Sigmoid colon (tissue), 7 donors: ENCODE measurements around the gene MYO1F. TPM values are rescaled to one million over a fixed set of nuclear protein-coding genes. Genes with fewer than 3 reads are reported as not detected.
A peak's percentile ranks its signal among the peaks of the same experiment; 100 is the strongest.

Experiments
- DNase-seq: peaks from one replicate; pipeline ENCODE4 v3.0.0-alpha.2; 2019
- H3K27ac ChIP-seq, 4 donors: fragments of 200-600 bp; sonication (generic); one replicate each; pipeline ENCODE4 v1.5.1; 2016 to 2019; ENCODE audit warnings: mild to moderate bottlenecking in 1 of 4
- H3K27me3 ChIP-seq, 3 donors: fragments of 200-600 bp; sonication (generic); one replicate each; pipeline ENCODE4 v1.5.1; 2019; ENCODE audit warnings: mild to moderate bottlenecking in 1 of 3
- H3K36me3 ChIP-seq, 4 donors: fragments of 200-600 bp; sonication (generic); one replicate each; pipeline ENCODE4 v1.5.1; 2016 to 2019
- H3K4me1 ChIP-seq, 4 donors: fragments of 200-600 bp; sonication (generic); one replicate each; pipeline ENCODE4 v1.5.1; 2017 to 2019
- H3K4me3 ChIP-seq, 4 donors: fragments of 200-600 bp; sonication (generic); one replicate each; pipeline ENCODE4 v1.5.1; 2017 to 2019; ENCODE audit warnings: mild to moderate bottlenecking in 2 of 4, moderate library complexity in 1 of 4
- H3K9me3 ChIP-seq, 4 donors: fragments of 200-600 bp in 3 of 4; sonication (generic) in 3 of 4; one replicate each; pipeline versions ENCODE4 v1.5.1 to v1.6.1; 2013 to 2019
- EP300 ChIP-seq, 4 donors: sonication (generic); formaldehyde crosslinking; IDR thresholded peaks; one replicate each; pipeline ENCODE4 v1.6.1; 2017; ENCODE audit warnings: antibody characterized with exemption in 4 of 4
- POLR2A ChIP-seq, 2 donors: fragments of 450-650 bp; IDR thresholded peaks; one replicate each; pipeline ENCODE4 v1.6.1; 2016; ENCODE audit warnings: antibody characterized with exemption in 2 of 2, mild to moderate bottlenecking in 2 of 2, moderate library complexity in 2 of 2
- POLR2AphosphoS5 ChIP-seq, 4 donors: sonication (generic); formaldehyde crosslinking; IDR thresholded peaks; one replicate each; pipeline ENCODE4 v1.6.1; 2017; ENCODE audit warnings: antibody characterized with exemption in 4 of 4
- WGBS, 2 donors: extraction: QIAGEN DNeasy Blood & Tissue Kit; methylation state at CpG; one replicate each; pipeline ENCODE4 v1.1.7; 2013; 5-methylcytosine and 5-hydroxymethylcytosine counted together
- intact Hi-C: fragments of 100-400 bp; cut with DNase I; formaldehyde crosslinking; loops from one replicate; pipeline ENCODE4 v1.15.1; 2023
- polyA plus RNA-seq, 3 donors: library from polyadenylated mRNA; stranded (reverse); fragments of 200-250 nt; gene quantifications; one replicate each; pipeline ENCODE4 v1.2.3, GENCODE V29; 2013
- total RNA-seq, 4 donors: library from RNA; depleted of rRNA; stranded (reverse); fragments of >200 nt; gene quantifications; one replicate each; pipeline ENCODE4 v1.1.0, GENCODE V29; 2016
- TF ChIP-seq, protein P1 (sequence below), 4 experiments: fragments of 450-650 bp in 3 of 4; fragments of 200-600 bp in 1 of 4; IDR thresholded peaks; one replicate each; pipeline ENCODE4 v1.5.1; 2016 to 2019; ENCODE audit warnings: antibody characterized with exemption in 4 of 4, mild to moderate bottlenecking in 3 of 4, moderate library complexity in 2 of 4
- donor health status: healthy with polysubstance abuse.
- donor health status: Bipolar disorder and iron deficiency.
- donor health status: healthy.

The MYO1F gene
- total and polyA plus RNA-seq, 7 donors, result 6.6 to 19.4 (median 10.2) TPM

DNA sequence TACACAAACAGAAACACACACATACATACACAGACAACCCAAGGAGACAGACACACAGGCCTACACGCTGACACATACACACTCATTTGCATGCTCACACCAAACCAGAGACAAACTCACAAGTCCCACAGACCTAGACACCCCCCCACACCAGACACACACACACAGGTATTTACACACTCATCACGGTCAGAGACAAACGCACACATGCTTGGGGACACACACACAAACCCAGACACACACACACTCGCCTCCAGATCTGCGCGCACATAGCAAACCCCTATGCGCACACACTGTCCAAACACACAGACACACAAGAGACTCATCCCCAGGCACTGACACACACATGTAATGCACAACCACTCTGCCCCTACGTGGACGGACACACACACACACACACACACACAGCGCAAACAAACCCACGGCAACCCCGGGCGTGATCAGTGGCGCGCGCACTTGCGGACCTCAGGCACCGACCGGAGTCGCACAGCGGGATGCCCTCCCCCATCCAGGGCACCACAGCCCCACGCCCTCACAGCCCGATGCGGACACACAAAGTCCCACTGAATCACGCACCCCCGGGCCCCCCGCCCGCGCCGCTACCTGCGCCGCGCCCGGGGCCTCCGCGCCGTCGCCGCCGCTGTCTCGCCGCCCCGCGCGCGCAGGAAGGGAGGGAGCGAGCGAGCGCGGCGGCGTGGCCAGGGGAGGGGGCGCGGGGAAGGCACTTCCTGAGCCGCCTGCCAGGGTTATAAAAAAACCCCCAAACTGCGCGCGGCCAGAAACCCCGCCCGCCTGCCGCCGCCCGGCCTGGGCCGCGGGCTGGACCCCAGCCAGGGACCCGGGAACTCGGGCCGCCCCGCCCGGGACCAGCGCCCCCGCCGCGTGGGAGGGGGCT is 33.0 kb upstream of the MYO1F start, which contains the start of gene ADAMTS10:
ADAMTS10 (minus strand) TSS at position 675 of the 895 bp plus-strand sequence. CDS start 5,005 bp downstream, outside the sequence.
- intact Hi-C loops, result no loop called here
- H3K4me1 ChIP-seq, result peaks cover 0 to 33% (median 24%) of the 10 kb centered on the region in 4 donors
- peak; percentile 71 for DNase-seq

DNA sequence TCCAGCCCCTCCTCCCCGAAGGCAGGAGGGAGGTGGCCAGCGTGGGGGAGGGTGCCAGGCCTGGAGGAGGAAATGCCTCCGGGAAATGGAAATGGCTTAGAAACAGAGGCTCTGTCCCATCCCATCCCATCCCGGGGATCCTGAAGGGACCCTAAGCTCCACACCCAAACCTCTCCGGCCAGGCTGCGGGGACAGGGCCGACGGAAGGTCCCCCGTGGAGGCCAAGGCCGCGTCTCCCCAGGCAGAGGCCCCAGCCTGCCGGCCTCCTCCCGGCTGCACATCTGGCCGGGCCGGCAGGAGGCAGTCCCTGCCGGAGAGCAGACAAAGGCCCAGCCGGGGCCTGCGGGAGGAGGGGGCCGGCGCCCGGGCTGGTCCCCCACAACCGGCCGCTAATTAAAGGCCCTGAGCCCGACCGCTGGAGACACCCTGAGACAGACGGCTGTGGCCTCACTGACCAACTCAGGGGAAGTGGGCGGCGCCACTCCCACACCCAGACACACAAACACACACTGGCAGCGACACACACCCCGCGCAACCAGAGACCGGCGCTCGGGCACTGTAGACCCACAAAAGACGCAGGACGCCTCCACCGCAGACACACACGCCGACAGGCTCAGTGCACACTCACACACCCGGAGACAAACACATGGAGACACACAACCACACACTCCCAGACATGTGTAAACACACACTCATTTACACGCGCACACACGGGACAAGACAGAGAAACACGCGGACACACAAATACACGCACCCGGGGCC is 32.2 kb upstream of the MYO1F start:
- 3 to 5% methylated on average over 47 of the region's 47 CpGs for WGBS, 2 donors
- no peaks in the 10 kb centered on the region for H3K27me3 ChIP-seq
- H3K27ac ChIP-seq, result peak overlapping the region; percentile 79 to 82 (median 80)
- TF ChIP-seq POLR2AphosphoS5 (IDR thresholded peaks at IDR 0.05) (peak in 3 of 4 donors; percentile 37 to 65 (median 37)), POLR2A (IDR thresholded peaks at IDR 0.05) (no peak), EP300 (IDR thresholded peaks at IDR 0.05) (no peak)
- TF ChIP-seq, protein P1, sequence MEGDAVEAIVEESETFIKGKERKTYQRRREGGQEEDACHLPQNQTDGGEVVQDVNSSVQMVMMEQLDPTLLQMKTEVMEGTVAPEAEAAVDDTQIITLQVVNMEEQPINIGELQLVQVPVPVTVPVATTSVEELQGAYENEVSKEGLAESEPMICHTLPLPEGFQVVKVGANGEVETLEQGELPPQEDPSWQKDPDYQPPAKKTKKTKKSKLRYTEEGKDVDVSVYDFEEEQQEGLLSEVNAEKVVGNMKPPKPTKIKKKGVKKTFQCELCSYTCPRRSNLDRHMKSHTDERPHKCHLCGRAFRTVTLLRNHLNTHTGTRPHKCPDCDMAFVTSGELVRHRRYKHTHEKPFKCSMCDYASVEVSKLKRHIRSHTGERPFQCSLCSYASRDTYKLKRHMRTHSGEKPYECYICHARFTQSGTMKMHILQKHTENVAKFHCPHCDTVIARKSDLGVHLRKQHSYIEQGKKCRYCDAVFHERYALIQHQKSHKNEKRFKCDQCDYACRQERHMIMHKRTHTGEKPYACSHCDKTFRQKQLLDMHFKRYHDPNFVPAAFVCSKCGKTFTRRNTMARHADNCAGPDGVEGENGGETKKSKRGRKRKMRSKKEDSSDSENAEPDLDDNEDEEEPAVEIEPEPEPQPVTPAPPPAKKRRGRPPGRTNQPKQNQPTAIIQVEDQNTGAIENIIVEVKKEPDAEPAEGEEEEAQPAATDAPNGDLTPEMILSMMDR (IDR thresholded peaks at IDR 0.05), result peak in 2 of 4 experiments; percentile 24 to 38
- H3K4me3 ChIP-seq, result peak overlapping the region; percentile 56 to 80 (median 64)
- DNase-seq, result peak; percentile 84
- H3K9me3 ChIP-seq, result peaks cover 0 to 2% (median 0%) of the 10 kb centered on the region in 4 donors
- peaks cover 0 to 33% (median 24%) of the 10 kb centered on the region in 4 donors for H3K4me1 ChIP-seq
- intact Hi-C loops, result loop anchor here (2.0 kb wide), 1 partner anchor 17 kb away; no protein-coding TSS in a partner anchor
- peaks cover 6 to 9% (median 7%) of the 10 kb centered on the region in 4 donors for H3K36me3 ChIP-seq

More for the DNA sequence above, 33.0 kb upstream of the MYO1F start, which contains the start of gene ADAMTS10:
- no peaks in the 10 kb centered on the region for H3K9me3 ChIP-seq
- H3K4me3 ChIP-seq, result peak within 1 kb of the TSS; percentile 56 to 80 (median 64)
- H3K27ac ChIP-seq, result peak within 1 kb of the TSS; percentile 79 to 82 (median 80)
- 1% methylated on average over 74 of the region's 74 CpGs for WGBS, 2 donors
- TF ChIP-seq, protein P1 (IDR thresholded peaks at IDR 0.05), result no peak
- TF ChIP-seq EP300 (IDR thresholded peaks at IDR 0.05) (no peak), POLR2A (IDR thresholded peaks at IDR 0.05) (no peak), POLR2AphosphoS5 (IDR thresholded peaks at IDR 0.05) (no peak)
- H3K36me3 ChIP-seq, result peaks cover 0 to under 1% (median 0%) of the 10 kb centered on the region in 4 donors
- H3K27me3 ChIP-seq, result no peaks in the 10 kb centered on the region

DNA sequence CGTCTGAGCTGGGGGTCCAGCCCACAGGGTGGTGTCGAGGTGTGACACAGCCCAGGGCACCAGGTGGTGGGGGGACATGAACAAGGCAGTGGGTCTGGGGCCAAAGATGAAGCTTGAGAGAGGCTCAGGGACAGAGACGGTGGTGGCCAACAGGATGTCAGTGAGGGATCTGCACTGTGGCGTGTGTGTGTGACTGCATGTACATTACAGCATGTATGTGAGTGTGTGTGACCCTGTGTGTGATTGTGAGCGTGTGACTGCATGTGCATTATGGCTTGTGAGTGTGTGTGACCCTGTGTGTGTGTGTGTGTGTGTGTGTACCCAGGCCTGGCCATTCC is 31.7 kb upstream of the MYO1F start:
- Histone ChIP-seq H3K27me3 (no peaks in the 10 kb centered on the region), H3K9me3 (peaks cover 0 to 2% (median 0%) of the 10 kb centered on the region in 4 donors), H3K27ac (peak overlapping the region; percentile 79 to 82 (median 80)), H3K4me1 (peaks cover 0 to 33% (median 24%) of the 10 kb centered on the region in 4 donors), H3K4me3 (peak overlapping the region; percentile 56 to 80 (median 64)), H3K36me3 (peaks cover 6 to 10% (median 7%) of the 10 kb centered on the region in 4 donors)
- TF ChIP-seq POLR2A (IDR thresholded peaks at IDR 0.05) (no peak), POLR2AphosphoS5 (IDR thresholded peaks at IDR 0.05) (no peak)
- 51 to 52% methylated on average over 5 of the region's 5 CpGs for WGBS, 2 donors
- intact Hi-C loops, result loop anchor here (2.0 kb wide), 1 partner anchor 16 kb away; no protein-coding TSS in a partner anchor
- no peak for DNase-seq

DNA sequence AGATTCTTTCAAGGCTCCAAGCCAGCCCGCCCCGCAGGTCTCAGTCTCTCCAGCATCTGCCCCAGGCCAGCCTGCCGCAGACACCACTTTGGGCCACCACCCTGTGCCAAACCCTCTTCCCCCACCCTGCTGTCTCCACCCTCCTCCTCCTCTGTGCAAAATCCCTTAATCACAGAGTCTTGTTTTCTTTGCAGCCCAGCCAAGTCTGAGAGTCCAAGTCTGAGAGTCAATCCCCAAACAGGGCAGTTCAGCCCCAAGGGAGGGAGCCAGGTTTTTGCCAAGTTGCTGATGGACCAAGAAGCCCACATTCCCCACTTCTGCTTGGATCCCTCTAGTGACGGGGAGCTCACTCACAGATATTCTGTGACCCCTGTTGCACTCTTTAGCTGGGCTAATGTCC is 30.1 kb upstream of the MYO1F start:
- intact Hi-C loops, result no loop called here
- no peaks in the 10 kb centered on the region for H3K27me3 ChIP-seq
- WGBS, 2 donors, result 80 to 85% methylated on average over 4 of the region's 4 CpGs
- H3K27ac ChIP-seq, result peak overlapping the region in 1 of 4 donors; percentile 80
- DNase-seq, result no peak
- H3K4me1 ChIP-seq, result peaks cover 0 to 33% (median 24%) of the 10 kb centered on the region in 4 donors
- peaks cover 6 to 23% (median 7%) of the 10 kb centered on the region in 4 donors for H3K36me3 ChIP-seq
- TF ChIP-seq POLR2AphosphoS5 (IDR thresholded peaks at IDR 0.05), result no peak
- TF ChIP-seq EP300 (IDR thresholded peaks at IDR 0.05), result no peak
- TF ChIP-seq POLR2A (IDR thresholded peaks at IDR 0.05), result no peak
- TF ChIP-seq, protein P1 (IDR thresholded peaks at IDR 0.05), result no peak
- peaks cover 0 to 2% (median 0%) of the 10 kb centered on the region in 4 donors for H3K9me3 ChIP-seq
- H3K4me3 ChIP-seq, result no peak overlapping the region
